Urinary bladder (tissue), 4 donors: ENCODE results near the gene TCF20. TPM values are rescaled to one million over a fixed set of nuclear protein-coding genes. Genes with fewer than 3 reads are reported as not detected.

ENCODE experiments used
- DNase-seq: peaks from one replicate; pipeline ENCODE4 v3.0.0-alpha.2; 2015; ENCODE audit errors: extremely low spot score
- H3K27ac ChIP-seq: one replicate; pipeline ENCODE4 v1.5.1; 2013; ENCODE audit warnings: low read depth, mild to moderate bottlenecking, moderate library complexity
- H3K36me3 ChIP-seq: one replicate; pipeline ENCODE4 v1.6.1; 2013; ENCODE audit warnings: mild to moderate bottlenecking, moderate library complexity; ENCODE audit not compliant: insufficient read depth
- H3K4me1 ChIP-seq: one replicate; pipeline ENCODE4 v1.6.1; 2013; ENCODE audit warnings: mild to moderate bottlenecking, moderate library complexity; ENCODE audit not compliant: insufficient read depth
- H3K4me3 ChIP-seq: one replicate; pipeline ENCODE4 v1.5.1; 2013; ENCODE audit warnings: low read depth, low read length
- WGBS: extraction: QIAGEN DNeasy Blood & Tissue Kit; methylation state at CpG from one replicate; pipeline ENCODE4 v1.1.7; 2013; 5-methylcytosine and 5-hydroxymethylcytosine counted together
- polyA plus RNA-seq: library from polyadenylated mRNA; stranded (reverse); fragments of 200-250 nt; gene quantifications from one replicate; pipeline ENCODE4 v1.2.3, GENCODE V29; 2013
- total RNA-seq: library from RNA; depleted of rRNA; stranded (reverse); fragments of >200 nt; gene quantifications from one replicate; pipeline ENCODE4 v1.2.3, GENCODE V29; 2014
- donor health status: healthy with polysubstance abuse.
- donor health status: healthy.

TCF20 gene
- total and polyA plus RNA-seq, 2 donors, result 14.0 to 19.5 TPM

DNA sequence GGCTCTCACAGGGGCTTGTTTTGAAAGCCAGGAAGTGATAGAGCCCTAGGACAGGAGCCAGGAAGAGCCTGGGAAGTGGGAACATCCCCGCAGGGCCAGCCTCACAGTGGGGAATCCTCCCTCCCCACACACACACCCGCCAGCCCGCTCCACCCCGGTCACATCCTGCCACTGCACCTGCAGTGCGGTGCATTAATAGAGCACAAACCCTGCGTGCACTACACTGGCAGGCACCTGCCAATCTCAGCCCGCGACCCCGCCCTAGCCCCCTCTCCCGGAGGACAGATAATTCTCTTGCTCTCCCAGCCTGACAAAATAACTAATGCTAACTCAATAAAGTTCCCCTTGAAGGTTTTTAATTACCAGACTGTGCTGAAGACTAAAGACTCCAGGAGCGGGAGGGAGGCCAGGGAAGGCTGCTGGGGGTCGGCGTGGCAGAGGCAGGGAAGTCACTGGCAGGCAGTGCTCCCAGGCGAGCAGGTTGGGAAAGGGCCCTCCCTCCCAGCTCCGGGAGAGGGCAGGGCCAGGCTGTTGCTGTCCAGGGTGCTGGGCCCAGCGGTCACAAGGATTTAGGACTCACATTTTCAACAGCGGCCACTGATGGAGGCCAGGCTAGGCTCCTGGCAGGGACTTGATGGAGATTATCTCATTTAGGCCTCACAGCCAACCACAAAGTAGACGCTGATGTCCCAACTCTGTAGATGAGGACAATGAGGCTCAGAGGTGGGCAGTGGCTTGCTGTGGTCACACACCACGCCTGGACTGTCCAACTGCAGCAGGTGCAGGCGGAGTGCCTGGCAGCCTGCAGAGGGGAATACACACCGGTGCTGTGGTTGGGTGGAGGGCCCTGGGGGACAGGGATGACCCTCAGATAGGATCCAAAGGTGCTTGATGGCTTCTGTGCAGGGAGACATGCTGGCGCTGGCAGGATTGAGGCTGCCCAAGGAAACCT, 23.9 kb upstream of the TCF20 start:
- WGBS, result 46% methylated on average over 22 of the region's 22 CpGs
- Histone ChIP-seq H3K27ac (no peak overlapping the region), H3K36me3 (no peaks in the 10 kb centered on the region), H3K4me3 (no peak overlapping the region), H3K4me1 (no peaks in the 10 kb centered on the region)
- no peak for DNase-seq

DNA sequence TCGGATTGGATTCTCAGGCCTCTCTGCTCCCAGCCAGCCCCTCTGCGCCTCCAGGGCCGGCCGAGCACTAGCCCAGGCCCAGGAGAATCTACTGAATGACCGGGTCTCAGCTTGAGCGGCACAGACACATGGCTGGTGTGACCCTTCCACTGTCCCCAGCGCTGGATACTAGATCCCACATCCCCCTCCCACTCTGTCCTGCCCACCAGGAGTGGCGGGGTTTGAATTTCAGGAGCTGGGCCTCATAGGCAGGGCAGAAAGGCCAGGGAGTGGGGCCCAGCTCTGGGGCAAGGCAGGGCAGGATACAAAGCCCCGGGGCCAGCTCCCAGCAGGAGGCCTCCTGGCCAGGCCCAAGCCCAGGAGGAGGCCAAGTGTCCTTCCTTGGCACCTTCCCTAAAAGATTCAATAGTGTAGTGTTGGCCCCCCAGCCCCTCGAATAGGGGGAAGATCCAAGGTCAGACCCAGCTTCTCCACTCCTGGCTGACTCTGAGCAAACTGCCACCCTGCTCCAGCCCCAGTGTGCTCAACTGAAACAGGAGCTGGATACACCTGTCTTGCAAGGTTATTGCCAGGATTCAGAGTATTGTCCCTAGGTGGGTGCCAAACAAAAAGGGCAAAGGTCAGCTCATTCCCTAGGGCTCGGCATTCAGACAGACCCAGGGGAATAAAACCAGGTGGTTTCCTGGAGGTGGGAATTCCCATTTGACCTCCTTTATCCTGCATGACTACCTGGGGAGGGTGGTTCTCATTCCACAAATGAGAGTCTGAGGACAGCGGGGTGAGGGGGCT, 22.5 kb upstream of the TCF20 start:
- H3K4me1 ChIP-seq, result no peaks in the 10 kb centered on the region
- H3K36me3 ChIP-seq, result no peaks in the 10 kb centered on the region
- H3K4me3 ChIP-seq, result no peak overlapping the region
- WGBS, result 81% methylated on average over 12 of the region's 12 CpGs
- no peak overlapping the region for H3K27ac ChIP-seq
- no peak for DNase-seq

DNA sequence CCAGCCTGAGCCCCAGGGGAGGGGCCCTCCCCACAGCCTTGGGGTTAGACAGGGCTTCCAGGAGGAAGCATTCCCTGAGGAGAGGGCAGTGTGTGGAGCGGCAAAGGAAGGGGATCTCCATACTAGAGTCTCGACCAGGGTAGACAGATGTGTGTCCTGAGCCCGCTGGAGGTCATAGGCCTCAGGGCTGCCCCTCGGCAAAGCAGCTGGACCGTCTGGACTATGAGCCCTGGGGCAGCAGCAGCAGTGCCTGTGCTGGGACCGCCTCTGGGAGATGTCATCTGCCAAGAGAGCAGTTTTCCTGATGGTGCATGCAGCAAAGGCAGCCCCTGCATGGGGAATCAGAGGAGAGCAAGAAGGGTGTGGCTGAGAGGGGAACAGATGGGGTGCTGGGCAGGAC, 20.8 kb upstream of the TCF20 start:
- no peak for DNase-seq
- Histone ChIP-seq H3K4me3 (no peak overlapping the region), H3K4me1 (no peaks in the 10 kb centered on the region), H3K27ac (no peak overlapping the region), H3K36me3 (no peaks in the 10 kb centered on the region)
- 93% methylated on average over 6 of the region's 6 CpGs for WGBS

DNA sequence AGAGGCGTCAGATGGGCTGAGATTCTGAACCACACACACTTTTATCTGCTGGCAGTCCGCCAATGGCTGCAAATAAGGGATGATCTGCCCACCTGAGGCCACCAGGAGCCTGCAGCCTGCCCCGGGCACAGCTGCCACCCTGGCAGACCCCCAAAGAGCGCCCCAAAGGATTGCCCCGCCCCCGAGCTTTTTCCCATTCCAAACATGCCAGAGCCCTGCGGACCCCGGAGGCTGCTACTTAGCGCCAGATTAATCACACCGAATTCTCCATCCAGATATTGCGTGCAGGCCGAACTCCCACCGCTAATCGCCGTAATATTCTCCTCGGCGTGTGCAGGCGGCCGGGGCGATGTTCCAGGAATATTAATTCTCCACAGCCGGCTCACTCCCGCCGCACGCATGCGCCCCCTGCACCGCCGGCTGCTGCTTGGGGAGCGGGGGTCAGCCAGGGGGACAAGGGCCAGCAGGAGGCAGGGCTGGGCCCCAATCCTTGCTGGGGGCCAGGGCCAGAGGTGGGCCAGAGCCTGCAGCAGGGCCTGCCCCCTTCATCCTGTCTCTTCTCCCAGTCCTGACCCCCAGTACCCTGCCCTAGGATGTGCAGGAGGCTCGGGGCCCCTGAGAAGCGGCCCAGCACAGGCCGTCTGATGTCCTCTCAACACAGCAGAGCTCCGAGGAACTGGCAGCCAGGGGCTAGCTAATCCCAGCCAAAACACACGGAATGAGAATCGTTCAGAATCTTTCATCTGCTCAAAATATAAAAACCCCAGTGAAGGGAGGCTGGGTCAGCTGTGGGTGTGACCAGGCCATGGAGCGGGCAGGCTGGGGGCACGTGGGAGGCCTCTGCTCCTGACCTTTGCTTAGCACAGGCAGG, 19.5 kb upstream of the TCF20 start:
- no peak for DNase-seq

DNA sequence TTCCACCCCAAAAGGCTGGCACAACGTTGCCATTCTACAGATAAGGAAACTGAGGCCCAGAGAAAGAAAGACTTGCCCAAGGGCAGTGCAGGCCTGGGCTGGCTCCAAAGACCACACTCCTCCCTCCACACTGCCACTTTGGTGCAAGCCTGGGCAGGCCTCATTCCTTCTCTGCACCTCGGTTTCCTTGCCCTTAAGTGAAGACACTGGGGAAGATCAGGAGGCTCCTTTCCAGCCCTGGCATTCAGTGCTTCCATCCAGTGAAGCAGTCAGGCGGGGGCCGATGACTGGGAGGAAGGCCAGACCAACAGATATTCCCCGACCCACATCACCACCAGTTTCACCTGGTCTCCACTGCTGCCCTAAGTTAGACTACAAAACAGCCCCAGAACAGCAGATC, 18.3 kb upstream of the TCF20 start:
- no peak for DNase-seq
- 89% methylated on average over 5 of the region's 5 CpGs for WGBS

More for the DNA sequence above, 19.5 kb upstream of the TCF20 start:
- no peaks in the 10 kb centered on the region for H3K4me1 ChIP-seq
- no peak overlapping the region for H3K27ac ChIP-seq
- 52% methylated on average over 36 of the region's 36 CpGs for WGBS
- H3K4me3 ChIP-seq, result no peak overlapping the region
- H3K36me3 ChIP-seq, result no peaks in the 10 kb centered on the region

DNA sequence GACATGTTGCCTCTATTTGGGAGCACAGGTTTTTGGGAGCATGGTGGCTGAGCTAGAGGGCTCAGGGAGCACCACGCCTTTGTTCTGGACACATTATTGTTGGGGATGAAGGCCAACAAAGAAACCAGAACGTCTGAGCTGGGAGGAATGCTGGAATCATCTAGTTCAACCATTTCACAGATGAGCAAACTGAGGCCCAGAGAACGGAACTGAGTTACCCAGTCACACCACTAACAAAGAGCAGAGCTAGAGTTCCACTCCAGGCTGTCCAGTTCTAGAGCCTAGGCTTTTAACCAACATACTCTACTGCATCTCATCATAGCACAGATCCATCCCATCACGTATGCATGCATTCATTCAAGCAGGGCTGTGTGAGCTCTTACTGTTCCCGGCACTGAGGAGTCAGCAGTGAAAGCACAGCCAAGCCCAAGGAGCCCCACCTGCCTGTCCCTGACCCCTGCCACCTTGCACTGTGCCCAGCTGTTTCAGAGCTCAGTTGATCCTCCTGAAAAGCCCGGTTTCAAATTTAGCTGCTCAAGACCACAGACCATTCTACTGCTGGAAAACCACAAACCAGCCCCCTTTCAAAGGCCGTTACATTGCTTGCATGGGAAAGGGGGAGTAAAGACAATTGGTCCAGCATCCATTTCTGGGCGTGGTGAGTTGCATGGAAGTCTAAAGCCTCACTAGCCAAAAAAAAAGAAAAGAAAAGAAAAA, 16.9 kb upstream of the TCF20 start:
- Histone ChIP-seq H3K4me1 (no peaks in the 10 kb centered on the region), H3K4me3 (no peak overlapping the region), H3K36me3 (no peaks in the 10 kb centered on the region), H3K27ac (no peak overlapping the region)
- no peak for DNase-seq
- 79% methylated on average over 8 of the region's 8 CpGs for WGBS

More for the DNA sequence above, 18.3 kb upstream of the TCF20 start:
- H3K27ac ChIP-seq, result no peak overlapping the region
- no peaks in the 10 kb centered on the region for H3K4me1 ChIP-seq
- H3K36me3 ChIP-seq, result no peaks in the 10 kb centered on the region
- H3K4me3 ChIP-seq, result no peak overlapping the region

DNA sequence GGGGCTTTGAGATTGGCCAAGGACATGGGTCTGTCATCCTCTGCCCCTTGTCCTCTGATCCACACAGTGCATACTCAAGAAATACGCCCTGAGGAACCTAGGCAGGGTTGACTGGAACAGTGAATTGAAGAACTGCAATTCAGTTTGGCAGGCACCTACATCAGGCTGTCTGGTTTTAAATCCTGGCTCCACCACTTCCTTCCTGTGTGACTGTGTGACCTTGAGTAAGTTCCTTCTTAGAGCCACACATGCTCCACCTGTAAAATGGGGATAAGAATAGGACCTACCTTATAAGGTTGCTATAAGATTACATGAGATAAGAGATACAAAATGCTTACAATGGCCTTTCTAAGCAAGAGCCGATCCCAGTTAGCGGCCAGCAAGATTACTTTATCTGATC, 15.8 kb upstream of the TCF20 start:
- H3K4me3 ChIP-seq, result no peak overlapping the region
- H3K4me1 ChIP-seq, result no peaks in the 10 kb centered on the region
- 90% methylated on average over 3 of the region's 3 CpGs for WGBS
- no peak overlapping the region for H3K27ac ChIP-seq
- no peak for DNase-seq
- H3K36me3 ChIP-seq, result no peaks in the 10 kb centered on the region

DNA sequence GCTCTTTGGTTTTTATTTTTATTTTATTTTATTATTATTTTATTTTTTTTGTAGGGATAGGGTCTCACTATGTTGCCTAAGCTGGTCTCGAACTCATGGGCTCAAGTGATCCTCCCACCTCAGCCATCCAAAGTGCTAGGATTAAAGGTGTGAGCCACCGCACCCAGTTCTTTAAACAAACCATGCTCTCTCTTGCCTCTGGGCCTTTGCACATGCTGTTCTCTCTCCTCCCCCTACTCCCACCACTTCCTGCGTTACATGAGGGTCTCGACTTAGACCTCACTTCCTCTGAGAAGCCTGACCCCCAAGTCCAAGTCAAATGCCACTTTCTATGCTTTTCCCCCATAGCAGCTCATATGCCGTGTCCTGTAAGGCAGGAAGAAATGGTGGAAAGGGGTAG, 15.2 kb upstream of the TCF20 start:
- no peak overlapping the region for H3K4me3 ChIP-seq
- H3K4me1 ChIP-seq, result no peaks in the 10 kb centered on the region
- DNase-seq, result no peak

DNA sequence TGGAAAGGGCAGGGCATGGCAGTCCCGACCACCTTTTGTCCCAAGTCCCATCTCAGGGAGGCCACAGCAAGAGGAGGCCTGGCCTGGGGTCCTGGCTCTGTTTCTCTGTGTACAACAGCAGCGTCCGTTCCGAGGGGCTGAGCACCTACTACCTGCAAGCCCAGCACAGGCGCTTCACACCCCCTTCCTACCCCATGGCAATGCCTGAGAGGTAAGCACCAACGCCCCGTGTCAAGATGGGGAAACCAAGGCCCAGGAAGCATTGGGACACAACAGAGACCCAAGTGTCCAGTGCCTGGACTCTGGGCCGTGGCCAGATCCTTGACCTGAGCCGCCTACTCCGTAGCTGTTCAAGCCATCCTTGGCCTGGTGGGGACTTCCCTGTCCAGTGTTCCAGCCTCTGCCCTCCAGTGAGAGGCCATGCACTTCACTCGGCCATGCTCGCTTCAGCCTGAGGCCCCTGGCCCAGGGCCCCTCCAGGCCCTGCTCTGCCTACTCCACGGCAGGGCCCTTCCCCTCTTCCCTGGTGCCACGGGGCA, 14.3 kb upstream of the TCF20 start:
- WGBS, result 95% methylated on average over 14 of the region's 14 CpGs
- Histone ChIP-seq H3K4me3 (no peak overlapping the region), H3K4me1 (no peaks in the 10 kb centered on the region), H3K27ac (no peak overlapping the region), H3K36me3 (no peaks in the 10 kb centered on the region)
- no peak for DNase-seq

More for the DNA sequence above, 15.2 kb upstream of the TCF20 start:
- H3K27ac ChIP-seq, result no peak overlapping the region
- no peaks in the 10 kb centered on the region for H3K36me3 ChIP-seq
- WGBS, result 92% methylated on average over 5 of the region's 5 CpGs

DNA sequence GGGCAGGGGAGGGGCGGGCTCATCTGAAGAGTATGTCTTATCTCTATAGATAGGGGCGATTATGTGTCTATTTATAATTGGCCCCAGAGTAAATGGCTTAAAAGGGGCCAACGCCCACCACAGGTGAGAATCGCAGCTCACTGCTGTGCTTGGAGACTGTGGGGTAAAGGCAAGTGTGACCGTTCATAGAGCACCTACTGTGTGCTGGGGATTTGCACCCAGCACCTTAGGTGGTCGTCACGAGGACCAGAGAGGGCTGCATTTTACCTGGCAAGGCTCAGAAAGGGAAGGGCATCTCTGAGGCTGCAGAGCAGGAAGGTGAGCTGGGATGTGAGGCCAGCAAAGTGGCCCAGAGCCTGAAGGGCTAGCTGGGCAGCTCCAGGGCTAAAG, 13.7 kb upstream of the TCF20 start:
- 42% methylated on average over 7 of the region's 7 CpGs for WGBS
- DNase-seq, result no peak
- H3K36me3 ChIP-seq, result no peaks in the 10 kb centered on the region

DNA sequence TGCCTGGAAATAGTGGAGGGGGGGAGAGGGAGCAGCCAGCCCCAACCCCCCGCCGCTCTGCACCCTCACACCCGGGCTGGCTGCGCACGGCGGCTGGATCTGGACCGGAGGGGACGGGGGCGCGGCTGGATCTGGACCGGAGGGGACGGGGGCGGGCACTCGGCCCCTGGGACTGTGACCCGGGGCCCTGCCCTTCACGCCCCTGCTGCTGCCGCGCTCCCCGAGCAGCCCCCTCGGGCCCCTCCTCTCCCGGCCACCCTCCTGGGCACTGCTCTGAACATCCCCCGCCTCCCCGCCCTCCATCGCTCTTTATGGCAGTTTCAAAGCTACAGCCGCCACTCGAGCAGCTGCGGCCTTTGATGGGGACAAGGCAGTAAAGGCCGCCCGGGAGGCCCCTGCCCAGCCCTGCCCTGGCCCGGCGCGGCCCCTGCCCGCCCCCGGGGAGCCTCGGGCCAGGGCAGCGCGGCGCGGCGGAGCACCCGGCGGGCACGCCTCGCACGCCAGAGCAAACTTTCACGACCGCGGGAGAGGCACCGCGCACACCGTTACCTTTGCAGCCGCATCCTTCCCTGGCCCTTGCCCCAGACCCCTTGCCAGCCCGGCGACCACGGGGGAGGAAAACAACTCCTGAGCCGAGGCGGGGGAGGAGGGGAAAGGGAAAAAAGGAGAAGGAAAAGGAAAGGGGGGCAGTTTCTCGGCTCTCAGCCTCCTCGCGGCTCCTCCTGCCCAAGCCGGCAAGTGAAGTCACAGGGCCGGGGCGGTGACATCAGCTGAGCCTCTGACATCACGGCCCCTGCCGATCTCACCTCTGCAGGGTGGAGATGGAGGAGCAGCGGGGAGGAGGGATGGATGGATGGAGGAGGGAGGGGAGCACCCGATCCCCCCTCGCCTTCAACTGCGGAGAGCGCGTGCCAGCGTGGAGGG, 13.1 kb upstream of the TCF20 start:
- WGBS, result 2% methylated on average over 72 of the region's 72 CpGs

More for the DNA sequence above, 13.7 kb upstream of the TCF20 start:
- Histone ChIP-seq H3K4me1 (no peaks in the 10 kb centered on the region), H3K4me3 (peak overlapping the region; percentile 34), H3K27ac (no peak overlapping the region)

DNA sequence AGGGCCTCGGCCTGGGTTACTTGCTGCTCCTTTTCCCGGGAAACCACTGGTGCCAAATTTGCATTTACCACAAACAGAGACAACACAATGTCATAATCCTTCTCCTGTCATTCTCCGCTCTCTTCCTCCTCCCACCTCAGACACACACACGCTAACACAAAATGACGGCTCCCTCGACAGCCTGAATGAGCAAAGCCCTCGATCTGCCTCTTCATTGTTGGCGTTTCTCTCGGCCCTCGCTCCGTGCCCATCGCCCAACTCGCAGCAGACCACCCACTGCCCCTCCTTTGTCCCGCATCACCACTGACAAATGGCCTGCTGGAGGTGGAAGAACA, 12.5 kb upstream of the TCF20 start:
- Histone ChIP-seq H3K4me1 (no peaks in the 10 kb centered on the region), H3K27ac (no peak overlapping the region), H3K4me3 (peak overlapping the region; percentile 34), H3K36me3 (no peaks in the 10 kb centered on the region)
- DNase-seq, result no peak
- 34% methylated on average over 14 of the region's 14 CpGs for WGBS

More for the DNA sequence above, 13.1 kb upstream of the TCF20 start:
- no peaks in the 10 kb centered on the region for H3K36me3 ChIP-seq
- DNase-seq, result no peak
- H3K27ac ChIP-seq, result no peak overlapping the region
- no peaks in the 10 kb centered on the region for H3K4me1 ChIP-seq
- peak overlapping the region; percentile 34 for H3K4me3 ChIP-seq
